ENCODE measurements around the gene FGD5.

Gene FGD5

DNA sequence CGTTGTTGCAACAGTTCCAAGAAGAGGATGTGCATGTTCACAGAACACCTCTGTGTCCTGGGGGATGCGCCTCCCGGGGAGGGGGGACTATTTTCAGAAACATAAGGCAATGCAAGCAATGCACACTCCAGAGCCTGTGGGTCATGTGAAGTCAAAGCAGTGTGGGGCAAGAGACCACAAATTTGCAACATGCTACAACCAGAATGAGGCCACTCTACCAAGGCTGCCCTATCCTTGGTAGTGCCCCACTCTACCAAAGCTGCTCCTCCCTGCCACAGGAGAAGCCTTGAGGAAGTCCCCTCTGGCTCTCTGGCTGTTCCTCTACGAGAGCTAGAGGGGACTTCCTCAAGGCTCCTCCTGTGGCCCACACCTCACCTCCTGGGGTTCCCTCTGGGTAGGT is 120.2 kb downstream of the FGD5 start:
- no peak for DNase-seq (ENCODE audit: low spot score)

DNA sequence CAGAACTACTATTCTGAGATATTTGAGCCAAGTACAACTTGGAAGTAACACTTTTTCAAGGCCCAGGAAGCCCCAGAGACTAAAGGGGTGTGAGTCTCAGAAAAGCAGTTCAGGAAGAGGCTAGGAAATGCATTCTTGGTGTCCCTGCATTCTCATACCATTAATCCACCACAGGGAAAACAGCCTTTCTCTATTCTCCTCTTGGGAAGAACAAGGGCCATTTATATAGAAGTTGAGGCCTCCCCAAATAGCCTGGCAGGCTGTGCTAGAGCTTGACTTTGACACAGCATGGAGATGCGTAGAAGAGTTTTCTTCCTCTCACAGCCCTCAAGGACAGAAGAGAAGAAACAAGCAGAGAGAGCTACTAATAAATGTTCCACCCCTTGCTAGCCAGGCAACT is 123.1 kb downstream of the FGD5 start:
- no peak for DNase-seq (ENCODE audit: low spot score)

DNA sequence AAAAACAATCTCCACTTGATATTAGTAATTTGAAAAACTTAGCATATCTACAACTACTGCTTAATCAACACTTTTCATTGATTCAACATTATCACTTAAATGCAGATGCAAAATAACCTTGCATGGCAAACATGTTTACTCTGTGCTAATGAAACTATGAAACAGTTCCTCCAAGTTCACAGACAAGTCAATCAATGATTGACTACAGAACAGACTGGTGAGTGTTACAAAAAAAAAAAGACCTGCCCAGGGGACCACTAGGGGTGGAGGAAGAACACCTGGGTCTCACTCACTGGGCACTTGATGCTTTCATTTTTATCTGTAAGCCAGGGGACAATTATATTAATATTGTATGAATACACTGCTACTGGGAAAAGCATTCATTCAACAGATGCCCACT is 124.3 kb downstream of the FGD5 start:
- no peak for DNase-seq (ENCODE audit: low spot score)

DNA sequence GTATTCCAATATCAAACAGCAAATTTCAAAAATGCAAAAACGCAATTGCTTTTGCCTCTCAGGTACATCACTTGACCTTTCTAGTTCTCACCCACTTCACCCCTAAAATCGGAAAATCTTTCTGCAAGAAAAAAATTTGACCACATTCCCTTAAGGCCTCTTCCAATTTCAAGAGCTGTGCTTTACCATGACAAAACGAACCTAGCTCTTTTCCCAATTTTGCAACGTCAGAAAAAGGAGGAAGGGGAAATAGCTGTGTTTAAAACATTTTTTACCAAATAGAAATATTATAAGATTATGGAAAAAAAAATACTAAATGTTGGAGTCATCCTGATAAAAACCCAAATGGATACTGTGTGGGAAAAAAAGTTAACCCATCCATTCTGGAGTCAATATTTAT is 127.5 kb downstream of the FGD5 start:
- DNase-seq (ENCODE audit: low spot score): no peak

DNA sequence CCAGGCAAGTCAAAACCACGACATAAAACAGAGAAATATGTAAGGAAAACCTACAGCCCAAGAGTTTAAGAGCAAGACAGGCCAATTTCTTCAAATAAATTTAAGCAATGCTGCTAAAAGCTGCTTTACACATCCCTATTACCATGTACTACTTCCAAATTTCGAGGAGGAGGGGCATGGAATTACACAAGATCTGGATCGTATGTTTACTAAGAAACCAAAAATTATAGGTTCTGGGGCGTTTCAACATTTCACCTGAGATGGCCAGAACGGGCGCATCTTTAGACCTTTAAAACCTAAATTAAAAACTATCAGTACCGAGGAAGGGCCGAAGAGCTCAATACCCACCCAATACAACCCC is 128.0 kb downstream of the FGD5 start:
- no peak for DNase-seq (ENCODE audit: low spot score)

- peak; percentile 90 for DNase-seq (ENCODE audit: low spot score)
Observed at GRCh38 chr3:14947100-14947885, 128.5 kb downstream of the FGD5 start, which contains the start of gene NR2C2. Gene NR2C2, plus strand, starts transcription at chr3:14947583. Its CDS starts 56,332 bp downstream, at chr3:15003915.

- DNase-seq (ENCODE audit: low spot score): peak; percentile 98
Observed at GRCh38 chr3:14947886-14948608, 129.3 kb downstream of the FGD5 start.

- no peak for DNase-seq (ENCODE audit: low spot score)
Observed at GRCh38 chr3:14948609-14949038, 129.9 kb downstream of the FGD5 start.

DNA sequence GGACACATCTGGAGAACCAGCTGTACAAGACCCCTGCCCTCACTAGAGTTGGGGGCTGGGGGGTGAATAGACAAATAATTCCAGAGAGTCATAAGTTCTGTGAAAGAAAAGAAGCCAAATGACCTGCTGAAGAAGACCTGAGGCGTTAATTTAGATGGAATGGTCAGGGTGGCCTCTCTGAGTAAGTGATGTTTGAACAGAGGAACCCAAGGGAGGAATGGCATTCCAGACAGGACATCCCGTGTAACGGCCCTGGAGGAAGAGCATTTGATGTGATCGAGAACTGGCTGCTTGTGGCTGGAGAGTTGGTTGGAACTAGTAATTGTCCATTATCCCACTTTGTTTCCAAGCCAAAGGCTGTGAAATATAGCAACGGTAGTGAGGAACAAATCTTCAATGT is 130.4 kb downstream of the FGD5 start:
- DNase-seq (ENCODE audit: low spot score): no peak

GRCh38 chr3:14950274-14950673 is 131.5 kb downstream of the FGD5 start:
- no peak for DNase-seq (ENCODE audit: low spot score)

GRCh38 chr3:14957153-14957552 is 138.4 kb downstream of the FGD5 start:
- DNase-seq (ENCODE audit: low spot score): no peak

DNA sequence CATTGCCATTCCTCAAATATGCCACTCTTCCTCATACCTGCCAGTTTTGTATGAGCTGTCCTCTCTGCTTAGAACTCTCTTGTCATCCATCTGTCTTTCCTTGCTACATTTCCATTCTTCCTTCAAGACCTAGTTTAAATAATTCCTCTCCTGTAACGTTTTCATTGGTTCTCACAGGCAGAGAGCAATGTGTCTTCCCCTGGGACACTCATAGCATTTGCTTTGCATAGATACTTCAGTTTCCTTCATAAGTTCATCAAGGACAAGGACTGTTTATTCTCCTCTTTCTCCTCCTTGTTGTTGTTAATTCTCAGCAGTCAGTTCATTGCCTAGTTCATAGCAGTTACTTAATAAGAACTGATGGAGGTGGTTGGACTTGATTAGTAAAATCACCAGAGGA is 139.2 kb downstream of the FGD5 start:
- no peak for DNase-seq (ENCODE audit: low spot score)

DNA sequence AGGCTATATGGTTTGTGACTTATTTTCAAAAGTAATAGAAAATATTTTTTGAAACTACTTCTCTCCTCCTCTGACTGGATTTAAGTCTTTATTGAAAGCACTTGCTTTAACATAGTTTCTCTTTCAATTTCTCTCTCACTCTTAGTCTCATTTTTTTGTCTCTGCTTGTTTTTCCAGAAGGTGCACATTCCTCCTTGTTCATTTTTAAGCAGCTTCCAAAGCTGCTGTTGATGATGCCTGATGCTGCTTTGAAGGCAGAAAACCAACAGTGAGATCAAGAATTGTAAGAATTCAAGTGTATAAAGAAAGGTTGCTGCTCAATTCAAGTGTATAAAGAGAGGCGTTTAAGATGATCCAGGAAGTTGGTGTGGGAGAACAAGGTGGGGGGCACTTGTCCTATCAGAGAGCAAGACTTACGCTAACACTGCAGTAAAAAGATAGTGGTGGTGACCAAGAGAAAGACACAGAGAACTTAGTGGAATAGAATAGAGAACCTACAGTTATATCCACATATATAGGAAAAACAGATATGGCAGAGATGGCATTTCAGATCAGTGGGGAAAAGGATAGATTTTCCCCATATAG is 140.7 kb downstream of the FGD5 start:
- no peak for DNase-seq (ENCODE audit: low spot score)

GRCh38 chr3:14962762-14963161 is 144.0 kb downstream of the FGD5 start:
- DNase-seq (ENCODE audit: low spot score): no peak

DNA sequence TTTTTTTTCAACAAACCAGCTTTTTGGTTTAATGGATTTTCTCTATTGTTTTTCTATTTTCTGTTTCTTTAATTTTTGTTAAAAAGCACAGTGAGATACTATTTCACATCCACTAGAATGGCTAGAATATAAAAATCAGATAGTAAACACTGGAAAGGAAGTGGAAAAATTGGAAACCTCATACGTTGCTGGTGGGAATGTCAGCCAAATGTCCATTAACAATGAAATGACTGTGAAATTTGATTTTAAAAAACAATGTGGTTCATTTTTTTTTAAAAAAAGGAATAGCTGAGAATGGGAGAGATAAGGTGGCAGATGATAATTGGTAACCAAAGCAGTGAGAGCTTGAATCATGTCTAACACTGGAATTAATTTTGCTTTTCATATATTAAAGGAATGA is 148.5 kb downstream of the FGD5 start:
- DNase-seq (ENCODE audit: low spot score): no peak

GRCh38 chr3:14969671-14970070 is 150.9 kb downstream of the FGD5 start:
- no peak for DNase-seq (ENCODE audit: low spot score)

GRCh38 chr3:14976317-14976716 is 157.6 kb downstream of the FGD5 start:
- no peak for DNase-seq (ENCODE audit: low spot score)

DNA sequence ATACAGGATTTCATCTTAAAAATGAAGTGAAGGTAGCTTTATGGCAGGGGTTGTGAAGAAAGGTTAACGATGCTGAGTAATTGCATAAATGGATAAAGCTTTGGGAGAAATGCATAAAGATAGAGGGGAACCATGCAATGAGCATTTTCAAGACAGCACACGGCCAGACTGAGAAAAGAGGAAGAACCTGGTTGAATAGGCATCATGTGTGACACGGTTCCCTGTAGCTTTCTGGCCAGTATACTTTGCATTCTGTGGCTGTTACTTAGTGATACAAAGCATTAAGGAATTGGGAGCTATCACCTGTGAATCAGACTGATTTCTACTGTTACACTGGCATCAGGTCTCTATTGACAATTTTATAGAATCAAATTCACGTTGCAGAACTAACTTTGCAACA is 161.9 kb downstream of the FGD5 start:
- no peak for DNase-seq (ENCODE audit: low spot score)
